Endothelial cell (in vitro differentiated cells): ENCODE data around the gene GRAMD2A. TPM values are rescaled to one million over a fixed set of nuclear protein-coding genes. Genes with fewer than 3 reads are reported as not detected.

ENCODE experiments used
- DNase-seq: peaks from one replicate; pipeline ENCODE4 v3.0.0; 2021; ENCODE audit warnings: low spot score
- H3K27ac Mint-ChIP-seq: one replicate; pipeline ENCODE4 v1.8.0; 2021; ENCODE audit warnings: mixed read lengths, inconsistent platforms; ENCODE audit not compliant: unreplicated experiment
- H3K27me3 Mint-ChIP-seq: one replicate; pipeline ENCODE4 v1.8.0; 2021; ENCODE audit warnings: mild to moderate bottlenecking, moderate library complexity, mixed read lengths, inconsistent platforms; ENCODE audit not compliant: unreplicated experiment
- H3K36me3 Mint-ChIP-seq: one replicate; pipeline ENCODE4 v1.8.0; 2021; ENCODE audit warnings: mild to moderate bottlenecking, low read depth, mixed read lengths, inconsistent platforms; ENCODE audit not compliant: unreplicated experiment
- H3K4me1 Mint-ChIP-seq: one replicate; pipeline ENCODE4 v1.8.0; 2021; ENCODE audit warnings: mild to moderate bottlenecking, mixed read lengths, inconsistent platforms; ENCODE audit not compliant: unreplicated experiment
- H3K4me3 Mint-ChIP-seq: one replicate; pipeline ENCODE4 v1.8.0; 2021; ENCODE audit warnings: mild to moderate bottlenecking, mixed read lengths, inconsistent platforms; ENCODE audit not compliant: unreplicated experiment
- H3K9me3 Mint-ChIP-seq: one replicate; pipeline ENCODE4 v1.8.0; 2021; ENCODE audit warnings: mixed read lengths, inconsistent platforms; ENCODE audit not compliant: unreplicated experiment
- CTCF ChIP-seq: fragments of 200-600 bp; sonication (generic); IDR thresholded peaks from one replicate; pipeline ENCODE4 v1.5.0; 2021; ENCODE audit warnings: antibody characterized with exemption; ENCODE audit not compliant: unreplicated experiment
- total RNA-seq: library from RNA; stranded (reverse); fragmentation: NEBNext Ultra II Directional; extraction: Animal tissue kit (Norgen Biotek cat#: 25700); gene quantifications from one replicate; pipeline ENCODE4 v1.2.1, GENCODE V29; 2021; ENCODE audit not compliant: unreplicated experiment

GRAMD2A gene
- total RNA-seq, 1 donor from 2014 or later = 0.31 TPM

- no peaks in the 10 kb centered on the region for H3K4me1 Mint-ChIP-seq
- no peak overlapping the region for H3K27ac Mint-ChIP-seq
- no peak for DNase-seq
- no peaks in the 10 kb centered on the region for H3K27me3 Mint-ChIP-seq
- no peak for TF ChIP-seq CTCF
- no peak overlapping the region for H3K4me3 Mint-ChIP-seq
- H3K36me3 Mint-ChIP-seq = no peaks in the 10 kb centered on the region
- no peaks in the 10 kb centered on the region for H3K9me3 Mint-ChIP-seq
Measured at GRCh38 chr15:72139667-72140066, 57.9 kb downstream of the GRAMD2A start.

- TF ChIP-seq CTCF = no peak
Measured at GRCh38 chr15:72136170-72137051, 61.2 kb downstream of the GRAMD2A start.

GRCh38 chr15:72135719-72136118 is 61.9 kb downstream of the GRAMD2A start:
- DNase-seq = no peak
- Mint-ChIP-seq H3K4me3 (no peak overlapping the region), H3K27me3 (no peaks in the 10 kb centered on the region), H3K4me1 (no peaks in the 10 kb centered on the region), H3K27ac (no peak overlapping the region), H3K36me3 (no peaks in the 10 kb centered on the region), H3K9me3 (no peaks in the 10 kb centered on the region)
- TF ChIP-seq CTCF = no peak

More at GRCh38 chr15:72136170-72137051, 61.2 kb downstream of the GRAMD2A start:
- Mint-ChIP-seq H3K27me3 (no peaks in the 10 kb centered on the region), H3K4me1 (no peaks in the 10 kb centered on the region), H3K36me3 (no peaks in the 10 kb centered on the region), H3K27ac (no peak overlapping the region), H3K4me3 (no peak overlapping the region), H3K9me3 (no peaks in the 10 kb centered on the region)
- no peak for DNase-seq

- no peaks in the 10 kb centered on the region for H3K4me1 Mint-ChIP-seq
- DNase-seq = no peak
- no peaks in the 10 kb centered on the region for H3K36me3 Mint-ChIP-seq
- H3K27me3 Mint-ChIP-seq = no peaks in the 10 kb centered on the region
- no peak overlapping the region for H3K4me3 Mint-ChIP-seq
- H3K27ac Mint-ChIP-seq = no peak overlapping the region
- no peaks in the 10 kb centered on the region for H3K9me3 Mint-ChIP-seq
- TF ChIP-seq CTCF = no peak
Measured at GRCh38 chr15:72133211-72133610, 64.4 kb downstream of the GRAMD2A start.

- H3K4me3 Mint-ChIP-seq = no peak overlapping the region
- TF ChIP-seq CTCF = no peak
Measured at GRCh38 chr15:72131922-72132321, 65.7 kb downstream of the GRAMD2A start.

More at GRCh38 chr15:72131922-72132321, 65.7 kb downstream of the GRAMD2A start:
- no peaks in the 10 kb centered on the region for H3K4me1 Mint-ChIP-seq
- no peaks in the 10 kb centered on the region for H3K36me3 Mint-ChIP-seq
- no peak for DNase-seq
- no peaks in the 10 kb centered on the region for H3K27me3 Mint-ChIP-seq
- H3K9me3 Mint-ChIP-seq = no peaks in the 10 kb centered on the region
- no peak overlapping the region for H3K27ac Mint-ChIP-seq
